ENCODE results near the gene PPME1.

The PPME1 gene

GRCh38 chr11:74162681-74163467 lies 8.2 kb upstream of the PPME1 start:
- DNase-seq = no peak

- DNase-seq = no peak
Observed at GRCh38 chr11:74168838-74169237, 2.3 kb upstream of the PPME1 start.

GRCh38 chr11:74169738-74170458 lies 1.2 kb upstream of the PPME1 start:
- no peak for DNase-seq

- DNase-seq = no peak
Observed at GRCh38 chr11:74171630-74171968, 510 bp downstream of the PPME1 start.

GRCh38 chr11:74171997-74172396 lies 908 bp downstream of the PPME1 start:
- DNase-seq = no peak

GRCh38 chr11:74175920-74176319 lies 4.8 kb downstream of the PPME1 start:
- DNase-seq = no peak

- no peak for DNase-seq
Observed at GRCh38 chr11:74179234-74180052, 8.4 kb downstream of the PPME1 start.

GRCh38 chr11:74182635-74183034 lies 11.5 kb downstream of the PPME1 start:
- no peak for DNase-seq

- no peak for DNase-seq
Observed at GRCh38 chr11:74185285-74185684, 14.2 kb downstream of the PPME1 start.

GRCh38 chr11:74185695-74186094 lies 14.6 kb downstream of the PPME1 start:
- no peak for DNase-seq

- no peak for DNase-seq
Observed at GRCh38 chr11:74195828-74196227, 24.7 kb downstream of the PPME1 start.

- DNase-seq = no peak
Observed at GRCh38 chr11:74196781-74197486, 25.8 kb downstream of the PPME1 start.

GRCh38 chr11:74203966-74204365 lies 32.9 kb downstream of the PPME1 start:
- DNase-seq = no peak

- DNase-seq = no peak
Observed at GRCh38 chr11:74204701-74205100, 33.6 kb downstream of the PPME1 start.

- DNase-seq = no peak
Observed at GRCh38 chr11:74205181-74205580, 34.1 kb downstream of the PPME1 start.

- DNase-seq = no peak
Observed at GRCh38 chr11:74206746-74207145, 35.7 kb downstream of the PPME1 start.

GRCh38 chr11:74208507-74208906 lies 37.4 kb downstream of the PPME1 start:
- DNase-seq = no peak

- no peak for DNase-seq
Observed at GRCh38 chr11:74212533-74212932, 41.4 kb downstream of the PPME1 start.

- DNase-seq = no peak
Observed at GRCh38 chr11:74220376-74220775, 49.3 kb downstream of the PPME1 start.

- DNase-seq = no peak
Observed at GRCh38 chr11:74221816-74222215, 50.7 kb downstream of the PPME1 start.

- DNase-seq = no peak
Observed at GRCh38 chr11:74225565-74225964, 54.5 kb downstream of the PPME1 start.

GRCh38 chr11:74226907-74227306 lies 55.8 kb downstream of the PPME1 start:
- DNase-seq = no peak
